ENCODE data around the gene SF3B6. TPM values are rescaled to one million over a fixed set of nuclear protein-coding genes. Genes with fewer than 3 reads are reported as not detected.
"Not testable (repeated sequence)": the region's sequence is repeated elsewhere in the genome, so short reads cannot be mapped to it uniquely, and the experiment has no call there.

Gene SF3B6
- total RNA-seq, 1 donor from 2014 or later, result 89.0 TPM

GRCh38 chr2:24052951-24053350 lies 23.2 kb downstream of the SF3B6 start:
- no peak for DNase-seq (ENCODE audit: low read depth)

- no peak for DNase-seq (ENCODE audit: low read depth)
Observed at GRCh38 chr2:24051833-24052232, 24.3 kb downstream of the SF3B6 start.

GRCh38 chr2:24050041-24050979 lies 25.8 kb downstream of the SF3B6 start:
- peak; percentile 15 for DNase-seq (ENCODE audit: low read depth)

- peak; percentile 27 for DNase-seq (ENCODE audit: low read depth)
Observed at GRCh38 chr2:24049485-24050021, 26.6 kb downstream of the SF3B6 start, which contains the start of gene FKBP1B. TSS of gene FKBP1B (plus strand) at chr2:24049741. CDS start at chr2:24049850, 109 bp downstream.

- DNase-seq (ENCODE audit: low read depth), result no peak
Observed at GRCh38 chr2:24048769-24049484, 27.2 kb downstream of the SF3B6 start.

GRCh38 chr2:24047703-24048033 lies 28.5 kb downstream of the SF3B6 start:
- no peak for DNase-seq (ENCODE audit: low read depth)

GRCh38 chr2:24046930-24047702 lies 29.0 kb downstream of the SF3B6 start, which contains the start of gene WDCP:
TSS of gene WDCP (minus strand) at chr2:24047391. CDS start at chr2:24039494, 7,897 bp downstream.
- DNase-seq (ENCODE audit: low read depth), result peak; percentile 99

- DNase-seq (ENCODE audit: low read depth), result no peak
Observed at GRCh38 chr2:24046599-24046929, 29.6 kb downstream of the SF3B6 start.

GRCh38 chr2:24045511-24046508 lies 30.3 kb downstream of the SF3B6 start:
- no peak for DNase-seq (ENCODE audit: low read depth)

GRCh38 chr2:24043133-24043532 lies 33.0 kb downstream of the SF3B6 start:
- DNase-seq (ENCODE audit: low read depth), result not testable (repeated sequence)

GRCh38 chr2:24040511-24040910 lies 35.6 kb downstream of the SF3B6 start:
- DNase-seq (ENCODE audit: low read depth), result no peak

GRCh38 chr2:24038786-24039499 lies 37.2 kb downstream of the SF3B6 start:
- DNase-seq (ENCODE audit: low read depth), result no peak

- no peak for DNase-seq (ENCODE audit: low read depth)
Observed at GRCh38 chr2:24026233-24026632, 49.9 kb downstream of the SF3B6 start.

- DNase-seq (ENCODE audit: low read depth), result no peak
Observed at GRCh38 chr2:24024996-24025663, 51.0 kb downstream of the SF3B6 start.

GRCh38 chr2:24024018-24024417 lies 52.1 kb downstream of the SF3B6 start:
- DNase-seq (ENCODE audit: low read depth), result no peak

- peak; percentile 81 for DNase-seq (ENCODE audit: low read depth)
Observed at GRCh38 chr2:24022975-24023575, 53.1 kb downstream of the SF3B6 start.

- no peak for DNase-seq (ENCODE audit: low read depth)
Observed at GRCh38 chr2:24022324-24022974, 53.7 kb downstream of the SF3B6 start.

Measured in myocyte (in vitro differentiated cells).